Measurements from ENCODE around the gene EPHB1. TPM values are rescaled to one million over a fixed set of nuclear protein-coding genes. Genes with fewer than 3 reads are reported as not detected.
"Not testable (repeated sequence)": the region's sequence is repeated elsewhere in the genome, so short reads cannot be mapped to it uniquely, and the experiment has no call there.

The EPHB1 gene
- total RNA-seq, 1 donor, result 1.3 TPM

DNA sequence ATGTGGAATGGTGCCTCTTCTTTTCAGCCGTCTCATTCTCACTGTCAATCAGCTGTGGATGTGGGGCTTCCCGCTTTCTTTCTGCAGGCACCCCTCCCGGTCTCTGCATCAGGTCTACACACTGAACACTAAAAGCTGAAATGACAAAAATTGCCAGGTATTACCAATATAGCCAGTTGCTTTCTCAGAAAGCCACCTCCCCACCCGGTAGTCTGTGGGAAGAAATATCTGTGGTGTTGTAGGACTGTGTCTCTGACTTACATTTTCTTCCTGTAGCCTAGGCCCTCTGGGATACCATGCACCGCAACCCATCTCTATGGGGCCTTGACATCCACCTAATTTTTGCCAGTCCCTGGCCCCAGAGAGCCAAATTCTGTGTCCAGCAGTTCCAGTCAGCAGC lies 19.2 kb upstream of the EPHB1 start:
- DNase-seq (ENCODE audit: low read depth), result no peak
- TF ChIP-seq, protein P1, sequence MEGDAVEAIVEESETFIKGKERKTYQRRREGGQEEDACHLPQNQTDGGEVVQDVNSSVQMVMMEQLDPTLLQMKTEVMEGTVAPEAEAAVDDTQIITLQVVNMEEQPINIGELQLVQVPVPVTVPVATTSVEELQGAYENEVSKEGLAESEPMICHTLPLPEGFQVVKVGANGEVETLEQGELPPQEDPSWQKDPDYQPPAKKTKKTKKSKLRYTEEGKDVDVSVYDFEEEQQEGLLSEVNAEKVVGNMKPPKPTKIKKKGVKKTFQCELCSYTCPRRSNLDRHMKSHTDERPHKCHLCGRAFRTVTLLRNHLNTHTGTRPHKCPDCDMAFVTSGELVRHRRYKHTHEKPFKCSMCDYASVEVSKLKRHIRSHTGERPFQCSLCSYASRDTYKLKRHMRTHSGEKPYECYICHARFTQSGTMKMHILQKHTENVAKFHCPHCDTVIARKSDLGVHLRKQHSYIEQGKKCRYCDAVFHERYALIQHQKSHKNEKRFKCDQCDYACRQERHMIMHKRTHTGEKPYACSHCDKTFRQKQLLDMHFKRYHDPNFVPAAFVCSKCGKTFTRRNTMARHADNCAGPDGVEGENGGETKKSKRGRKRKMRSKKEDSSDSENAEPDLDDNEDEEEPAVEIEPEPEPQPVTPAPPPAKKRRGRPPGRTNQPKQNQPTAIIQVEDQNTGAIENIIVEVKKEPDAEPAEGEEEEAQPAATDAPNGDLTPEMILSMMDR (IDR thresholded peaks at IDR 0.05; ENCODE audit: insufficient read depth, low read depth, low read length), result no peak
- H3K4me3 ChIP-seq (ENCODE audit: low read depth, low read length), result no peak overlapping the region

DNA sequence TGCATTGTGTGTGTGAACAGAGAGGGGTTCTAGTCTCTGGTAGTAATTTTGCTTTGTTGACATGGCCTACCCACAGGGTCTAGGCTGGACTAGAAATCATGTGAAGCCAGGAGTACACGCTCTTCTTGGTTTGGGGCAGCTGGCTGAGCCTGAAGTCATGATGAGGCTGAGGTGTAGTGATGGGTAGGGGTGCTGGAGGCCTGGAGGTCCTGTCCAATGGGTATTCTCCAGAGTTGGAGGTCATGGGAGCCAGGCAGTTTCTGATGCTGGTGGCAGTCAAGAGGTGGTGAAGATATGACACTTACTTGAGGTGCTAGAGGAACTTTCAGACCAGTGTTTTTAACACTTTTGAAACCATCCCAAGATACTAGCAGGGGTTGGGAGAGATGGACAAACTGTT lies 18.5 kb upstream of the EPHB1 start:
- DNase-seq (ENCODE audit: low read depth), result no peak
- TF ChIP-seq, protein P1 (IDR thresholded peaks at IDR 0.05; ENCODE audit: insufficient read depth, low read depth, low read length), result no peak
- no peak overlapping the region for H3K4me3 ChIP-seq (ENCODE audit: low read depth, low read length)

DNA sequence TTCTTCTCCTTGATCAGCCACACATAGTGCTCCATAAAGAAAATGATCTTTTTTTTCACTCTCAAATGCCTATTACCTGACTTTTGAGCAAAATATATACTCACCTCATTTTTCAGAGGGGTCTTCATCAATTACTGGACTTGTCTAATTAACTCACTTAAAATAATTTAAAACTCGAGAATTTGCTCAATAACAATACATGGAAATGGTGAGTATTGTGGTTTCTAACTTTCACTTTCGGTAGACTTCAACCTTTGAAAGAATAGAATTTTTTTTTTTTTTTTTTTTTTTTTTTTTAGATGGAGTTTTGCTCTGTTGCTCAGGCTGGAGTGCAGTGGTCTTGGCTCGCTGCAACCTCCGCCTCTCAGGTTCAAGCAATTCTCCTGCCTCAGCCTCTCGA lies 17.7 kb upstream of the EPHB1 start:
- DNase-seq (ENCODE audit: low read depth), result no peak
- H3K4me3 ChIP-seq (ENCODE audit: low read depth, low read length), result no peak overlapping the region
- TF ChIP-seq, protein P1 (IDR thresholded peaks at IDR 0.05; ENCODE audit: insufficient read depth, low read depth, low read length), result no peak

DNA sequence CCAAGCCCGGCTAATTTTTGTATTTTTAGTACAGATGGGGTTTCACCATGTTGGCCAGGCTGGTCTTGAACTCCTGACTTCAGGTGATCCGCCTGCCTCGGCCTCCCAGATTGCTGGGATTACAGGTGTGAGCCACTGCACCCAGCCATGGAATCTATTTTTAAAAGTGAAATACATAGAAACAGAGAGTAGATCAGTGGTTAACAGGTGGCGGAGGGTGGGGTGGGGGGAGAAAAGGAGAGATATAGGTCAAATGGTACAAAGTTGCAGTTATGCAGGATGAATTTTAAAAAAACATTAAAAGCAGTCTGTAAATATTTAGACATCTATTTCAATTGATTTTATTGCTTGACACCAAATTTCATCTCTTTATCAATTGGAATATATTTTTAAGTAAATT lies 6.8 kb upstream of the EPHB1 start:
- not testable (repeated sequence) for DNase-seq (ENCODE audit: low read depth); H3K4me3 ChIP-seq (ENCODE audit: low read depth, low read length)

DNA sequence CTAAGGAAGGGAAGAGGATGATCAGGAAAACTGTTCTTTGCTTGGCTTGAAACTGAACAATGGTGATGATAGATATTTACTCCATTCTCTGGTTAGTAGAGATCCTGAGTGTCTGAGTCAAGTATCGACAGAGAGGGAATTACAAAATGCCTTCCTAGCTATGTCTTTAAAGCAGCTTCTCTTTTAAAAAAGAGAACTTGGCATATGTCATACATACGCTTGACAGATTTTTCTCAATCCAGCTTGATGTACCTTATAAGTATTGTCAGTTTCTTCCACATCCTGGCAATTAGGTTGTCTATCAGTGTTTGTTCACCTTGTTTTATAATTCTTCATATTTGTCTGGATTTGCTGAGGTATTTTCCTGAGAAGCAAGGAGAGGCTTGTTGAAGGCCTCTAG lies 5.0 kb upstream of the EPHB1 start:
- TF ChIP-seq, protein P1 (IDR thresholded peaks at IDR 0.05; ENCODE audit: insufficient read depth, low read depth, low read length), result no peak
- DNase-seq (ENCODE audit: low read depth), result no peak
- no peak overlapping the region for H3K4me3 ChIP-seq (ENCODE audit: low read depth, low read length)

DNA sequence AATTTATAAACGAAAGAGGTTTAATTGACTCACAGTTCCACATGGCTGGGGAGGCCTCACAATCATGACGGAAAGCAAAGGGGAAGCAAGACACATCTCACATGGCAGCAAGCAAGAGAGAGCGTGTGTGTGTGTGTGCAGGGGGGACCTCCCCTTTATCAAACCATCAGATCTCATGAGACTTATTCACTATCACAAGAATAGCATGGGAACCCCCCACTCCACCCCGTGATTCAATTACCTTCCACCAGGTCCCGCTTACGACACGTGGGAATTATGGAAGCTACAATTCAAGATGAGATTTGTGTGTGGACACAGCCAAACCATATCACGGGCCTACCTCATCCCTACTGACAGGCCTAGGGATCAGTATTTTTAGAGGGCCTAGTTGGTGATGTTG lies 3.1 kb upstream of the EPHB1 start:
- TF ChIP-seq, protein P1 (IDR thresholded peaks at IDR 0.05; ENCODE audit: insufficient read depth, low read depth, low read length), result no peak
- no peak for DNase-seq (ENCODE audit: low read depth)

DNA sequence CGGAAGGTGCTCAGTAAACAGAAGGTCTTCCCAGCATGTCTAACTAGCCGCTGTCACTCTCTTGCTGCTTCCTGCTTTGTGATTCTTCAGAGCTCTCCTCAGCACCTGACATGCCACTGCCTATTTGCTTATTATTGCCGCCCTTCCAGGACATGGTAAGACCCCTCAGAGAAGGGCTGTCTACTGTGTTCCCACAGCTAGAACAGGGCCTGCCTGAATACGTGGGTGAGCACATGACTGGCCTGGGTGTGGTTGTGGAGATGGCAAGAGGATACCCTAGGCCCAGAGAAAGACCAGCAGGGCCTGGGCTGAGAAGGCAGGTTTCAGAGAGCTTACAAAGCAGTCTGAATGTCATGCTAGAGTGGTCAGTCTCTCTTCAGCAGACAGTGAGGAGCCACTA lies 2.4 kb upstream of the EPHB1 start:
- H3K4me3 ChIP-seq (ENCODE audit: low read depth, low read length), result no peak overlapping the region
- TF ChIP-seq, protein P1 (IDR thresholded peaks at IDR 0.05; ENCODE audit: insufficient read depth, low read depth, low read length), result no peak
- DNase-seq (ENCODE audit: low read depth), result no peak

More for the DNA sequence above, 3.1 kb upstream of the EPHB1 start:
- no peak overlapping the region for H3K4me3 ChIP-seq (ENCODE audit: low read depth, low read length)
